Suprapubic skin (tissue), 4 donors: ENCODE measurements around the gene BORCS5. TPM values are rescaled to one million over a fixed set of nuclear protein-coding genes. Genes with fewer than 3 reads are reported as not detected.
A peak's percentile ranks its signal among the peaks of the same experiment; 100 is the strongest.

Experiments used
- DNase-seq, 2 donors: peaks; one replicate each; pipeline ENCODE4 v3.0.0-alpha.2; 2019; ENCODE audit warnings: low spot score in 2 of 2
- H3K27ac ChIP-seq: fragments of 200-600 bp; sonication (generic); one replicate; pipeline ENCODE4 v1.5.1; 2019
- H3K27me3 ChIP-seq: fragments of 200-600 bp; sonication (generic); one replicate; pipeline ENCODE4 v1.5.1; 2019
- H3K36me3 ChIP-seq: fragments of 200-600 bp; sonication (generic); one replicate; pipeline ENCODE4 v1.5.1; 2019
- H3K4me1 ChIP-seq: fragments of 200-600 bp; sonication (generic); one replicate; pipeline ENCODE4 v1.5.1; 2019
- H3K4me3 ChIP-seq: fragments of 200-600 bp; sonication (generic); one replicate; pipeline ENCODE4 v1.5.1; 2019; ENCODE audit warnings: mild to moderate bottlenecking
- H3K9me3 ChIP-seq: fragments of 200-600 bp; sonication (generic); one replicate; pipeline ENCODE4 v1.5.1; 2019
- CTCF ChIP-seq, 2 donors: fragments of 200-600 bp in 1 of 2; fragments of 450-650 bp in 1 of 2; sonication (generic) in 1 of 2; IDR thresholded peaks; one replicate each; pipeline ENCODE4 v1.5.1; 2016 to 2019; ENCODE audit warnings: antibody characterized with exemption in 2 of 2, mild to moderate bottlenecking in 1 of 2, moderate library complexity in 1 of 2
- EP300 ChIP-seq: sonication (generic); formaldehyde crosslinking; IDR thresholded peaks from one replicate; pipeline ENCODE4 v1.6.1; 2017; ENCODE audit warnings: antibody characterized with exemption
- POLR2A ChIP-seq, 2 donors: fragments of 450-650 bp; IDR thresholded peaks; one replicate each; pipeline ENCODE4 v1.6.1; 2017; ENCODE audit warnings: antibody characterized with exemption in 2 of 2, mild to moderate bottlenecking in 2 of 2, moderate library complexity in 2 of 2
- POLR2AphosphoS5 ChIP-seq, 3 donors: sonication (generic); formaldehyde crosslinking; IDR thresholded peaks; one replicate each; pipeline ENCODE4 v1.6.1; 2017; ENCODE audit warnings: antibody characterized with exemption in 3 of 3
- WGBS: methylation state at CpG from one replicate; pipeline ENCODE4 v1.1.5; 2018; 5-methylcytosine and 5-hydroxymethylcytosine counted together
- total RNA-seq, 4 donors: library from RNA; depleted of rRNA; stranded (reverse); fragments of >200 nt; gene quantifications; one replicate each; pipeline ENCODE4 v1.1.0, GENCODE V29; 2016

BORCS5 gene
- total RNA-seq, 4 donors from 2014 or later = 11.3 to 51.6 (median 21.0) TPM

- WGBS = 97% methylated on average over 5 of the region's 5 CpGs
- Histone ChIP-seq H3K4me1 (peaks cover 7% of the 10 kb centered on the region), H3K27ac (no peak overlapping the region), H3K27me3 (no peaks in the 10 kb centered on the region), H3K4me3 (no peak overlapping the region), H3K9me3 (no peaks in the 10 kb centered on the region), H3K36me3 (peaks cover 12% of the 10 kb centered on the region)
- DNase-seq = no peak
- no peak for TF ChIP-seq POLR2AphosphoS5 (IDR thresholded peaks at IDR 0.05)
- no peak for TF ChIP-seq POLR2A (IDR thresholded peaks at IDR 0.05)
- TF ChIP-seq CTCF (IDR thresholded peaks at IDR 0.05) = no peak
- no peak for TF ChIP-seq EP300
Observed at GRCh38 chr12:12365446-12365802, 8.5 kb downstream of the BORCS5 start.

GRCh38 chr12:12365931-12366431 lies 9.1 kb downstream of the BORCS5 start:
- 55% methylated on average over 4 of the region's 4 CpGs for WGBS
- Histone ChIP-seq H3K27me3 (no peaks in the 10 kb centered on the region), H3K9me3 (no peaks in the 10 kb centered on the region), H3K36me3 (peaks cover 12% of the 10 kb centered on the region), H3K4me1 (peaks cover 7% of the 10 kb centered on the region), H3K4me3 (no peak overlapping the region), H3K27ac (peak overlapping the region; percentile 26)
- TF ChIP-seq POLR2A (IDR thresholded peaks at IDR 0.05) (no peak), CTCF (IDR thresholded peaks at IDR 0.05) (no peak), POLR2AphosphoS5 (IDR thresholded peaks at IDR 0.05) (no peak), EP300 (no peak)
- no peak for DNase-seq

- DNase-seq = no peak
- TF ChIP-seq POLR2A (IDR thresholded peaks at IDR 0.05) = no peak
- TF ChIP-seq EP300 = no peak
- no peak for TF ChIP-seq POLR2AphosphoS5 (IDR thresholded peaks at IDR 0.05)
- TF ChIP-seq CTCF (IDR thresholded peaks at IDR 0.05) = no peak
- 95% methylated on average over 4 of the region's 4 CpGs for WGBS
- no peak overlapping the region for H3K4me3 ChIP-seq
- H3K9me3 ChIP-seq = no peaks in the 10 kb centered on the region
- peaks cover 12% of the 10 kb centered on the region for H3K36me3 ChIP-seq
- H3K27me3 ChIP-seq = no peaks in the 10 kb centered on the region
- H3K4me1 ChIP-seq = peaks cover 7% of the 10 kb centered on the region
- no peak overlapping the region for H3K27ac ChIP-seq
Observed at GRCh38 chr12:12366701-12367481, 10.0 kb downstream of the BORCS5 start.

- Histone ChIP-seq H3K27me3 (no peaks in the 10 kb centered on the region), H3K4me1 (peaks cover 7% of the 10 kb centered on the region), H3K4me3 (no peak overlapping the region), H3K27ac (no peak overlapping the region), H3K9me3 (no peaks in the 10 kb centered on the region), H3K36me3 (peaks cover 14% of the 10 kb centered on the region)
- no peak for DNase-seq
- TF ChIP-seq EP300 = no peak
- no peak for TF ChIP-seq CTCF (IDR thresholded peaks at IDR 0.05)
- TF ChIP-seq POLR2A (IDR thresholded peaks at IDR 0.05) = no peak
- no peak for TF ChIP-seq POLR2AphosphoS5 (IDR thresholded peaks at IDR 0.05)
- 90% methylated on average over 4 of the region's 4 CpGs for WGBS
Observed at GRCh38 chr12:12367482-12367998, 10.7 kb downstream of the BORCS5 start.

- WGBS = 87% methylated on average over 4 of the region's 4 CpGs
- no peak for TF ChIP-seq POLR2AphosphoS5 (IDR thresholded peaks at IDR 0.05)
- no peak for TF ChIP-seq CTCF (IDR thresholded peaks at IDR 0.05)
- no peak for TF ChIP-seq EP300
- TF ChIP-seq POLR2A (IDR thresholded peaks at IDR 0.05) = no peak
- DNase-seq = no peak
- peaks cover 6% of the 10 kb centered on the region for H3K4me1 ChIP-seq
- no peaks in the 10 kb centered on the region for H3K27me3 ChIP-seq
- H3K4me3 ChIP-seq = no peak overlapping the region
- H3K9me3 ChIP-seq = no peaks in the 10 kb centered on the region
- no peak overlapping the region for H3K27ac ChIP-seq
- peaks cover 5% of the 10 kb centered on the region for H3K36me3 ChIP-seq
Observed at GRCh38 chr12:12372946-12373722, 16.3 kb downstream of the BORCS5 start.
